GM13977 (cell line): ENCODE data around the gene PKN1.

Source experiments
- DNase-seq: peaks from one replicate; pipeline ENCODE4 v3.0.0; 2012; ENCODE audit warnings: low spot score
- CTCF ChIP-seq: IDR thresholded peaks from 2 replicates; pipeline ENCODE4 v1.5.1; 2012; ENCODE audit warnings: mild to moderate bottlenecking, control low read depth; ENCODE audit not compliant: insufficient read depth; ENCODE audit errors: extremely low read depth, missing control alignments
- in situ Hi-C: fragments of 300-500 bp; cut with MboI; formaldehyde crosslinking; loops from one replicate; pipeline ENCODE4 v1.12.0; 2022; ENCODE audit warnings: low sequenced_read_pairs, low pct_unique_long_range_greater_than_20kb, mixed read lengths, inconsistent platforms; ENCODE audit not compliant: unreplicated experiment

PKN1 gene

GRCh38 chr19:14478113-14478545, 45.0 kb downstream of the PKN1 start:
- TF ChIP-seq CTCF: no peak
- no peak for DNase-seq
- in situ Hi-C loops: no loop called here

DNA sequence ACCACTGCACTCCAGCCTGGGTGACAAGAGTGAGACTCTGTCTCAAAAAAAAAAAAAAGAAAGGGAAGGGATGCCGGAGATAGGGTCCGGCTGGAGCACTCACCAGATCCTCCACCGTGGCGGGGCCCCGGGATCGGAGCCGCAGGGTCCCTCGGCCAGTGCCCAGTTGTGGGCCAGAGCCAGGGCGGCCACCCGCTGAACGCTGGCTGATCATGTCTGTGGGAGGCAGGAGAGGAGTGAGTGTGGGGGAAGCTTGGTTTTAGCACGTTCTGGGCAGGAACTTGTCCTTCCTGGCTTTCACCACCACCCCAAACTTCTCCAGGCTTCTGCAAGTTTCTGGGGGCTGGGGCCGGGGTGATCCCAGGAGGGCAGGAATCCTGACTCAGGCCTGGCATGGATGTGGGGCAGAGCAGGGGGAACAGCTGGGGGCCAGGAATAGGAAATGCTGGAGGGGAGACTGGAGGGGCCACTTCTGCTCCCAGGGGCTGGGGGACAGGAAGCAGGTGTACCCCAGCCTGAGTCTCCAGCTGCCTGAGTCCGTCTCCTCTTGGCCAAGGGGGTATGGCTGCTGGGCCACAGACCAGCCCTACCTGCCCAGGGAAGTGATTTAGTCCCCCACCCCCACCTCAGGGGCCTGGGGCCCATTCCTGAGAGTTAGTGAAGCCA, 46.3 kb downstream of the PKN1 start:
- no peak for TF ChIP-seq CTCF
- DNase-seq: no peak
- in situ Hi-C loops: no loop called here

- TF ChIP-seq CTCF: peak; percentile 99
- peak; percentile 92 for DNase-seq
- in situ Hi-C loops: no loop called here
Observed at GRCh38 chr19:14479975-14480699, 47.0 kb downstream of the PKN1 start.

- in situ Hi-C loops: no loop called here
- TF ChIP-seq CTCF: no peak
- peak; percentile 34 for DNase-seq
Observed at GRCh38 chr19:14480700-14481079, 47.6 kb downstream of the PKN1 start.

- TF ChIP-seq CTCF: no peak
- no peak for DNase-seq
- in situ Hi-C loops: no loop called here
Observed at GRCh38 chr19:14482172-14482941, 49.3 kb downstream of the PKN1 start.

DNA sequence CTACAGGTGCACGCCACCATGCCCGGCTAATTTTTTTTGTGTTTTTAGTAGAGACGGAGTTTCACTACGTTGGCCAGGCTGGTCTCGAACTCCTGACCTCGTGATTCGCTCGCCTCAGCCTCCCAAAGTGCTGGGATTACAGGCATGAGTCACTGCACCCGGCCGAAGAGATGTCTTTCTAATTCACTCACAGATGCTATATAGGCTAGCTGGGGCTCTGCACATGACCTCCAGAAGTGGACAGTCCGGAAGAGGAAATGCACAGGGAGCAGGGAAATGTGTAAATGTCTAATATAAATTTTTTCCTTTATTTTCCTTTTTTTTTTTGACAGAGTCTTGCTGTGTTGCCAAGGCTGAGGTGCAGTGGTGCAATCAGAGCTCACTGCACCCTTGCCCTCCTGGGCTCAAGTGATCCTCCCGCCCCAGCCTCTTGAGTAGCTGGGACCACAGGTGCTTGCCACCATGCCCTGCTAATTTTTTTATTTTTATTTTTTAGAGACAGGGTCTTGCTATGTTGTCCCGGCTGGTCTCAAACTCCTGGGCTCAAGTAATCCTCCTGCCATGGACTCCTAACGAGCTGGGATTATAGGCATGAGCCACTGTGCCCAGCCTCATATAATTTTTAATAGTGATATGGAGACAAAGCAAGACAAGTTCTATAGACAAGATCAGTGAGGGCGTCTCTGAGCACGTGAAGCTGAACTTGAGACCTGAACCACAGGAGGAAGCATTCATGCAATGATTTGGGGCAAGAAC, 54.4 kb downstream of the PKN1 start:
- in situ Hi-C loops: no loop called here
- TF ChIP-seq CTCF: no peak
- DNase-seq: no peak
